Measurements from ENCODE around the gene RLIM.
A peak's percentile ranks its signal among the peaks of the same experiment; 100 is the strongest.
"Not testable (repeated sequence)": the region's sequence is repeated elsewhere in the genome, so short reads cannot be mapped to it uniquely, and the experiment has no call there.

RLIM gene

GRCh38 chrX:74614093-74614909 is at the start of gene RLIM:
Gene RLIM, minus strand, starts transcription at chrX:74614624. Its CDS starts 18,647 bp downstream, at chrX:74595977.
- DNase-seq (ENCODE audit: low spot score) = peak; percentile 90

- DNase-seq (ENCODE audit: low spot score) = no peak
Measured at GRCh38 chrX:74656079-74656745, 41.8 kb upstream of the RLIM start.

GRCh38 chrX:74654953-74655352 is 40.5 kb upstream of the RLIM start:
- not testable (repeated sequence) for DNase-seq (ENCODE audit: low spot score)

GRCh38 chrX:74636749-74637314 is 22.4 kb upstream of the RLIM start:
- no peak for DNase-seq (ENCODE audit: low spot score)

- DNase-seq (ENCODE audit: low spot score) = no peak
Measured at GRCh38 chrX:74613370-74614092, 893 bp downstream of the RLIM start.

GRCh38 chrX:74606799-74607198 is 7.6 kb downstream of the RLIM start:
- DNase-seq (ENCODE audit: low spot score) = no peak

- DNase-seq (ENCODE audit: low spot score) = no peak
Measured at GRCh38 chrX:74606342-74606741, 8.1 kb downstream of the RLIM start.

- no peak for DNase-seq (ENCODE audit: low spot score)
Measured at GRCh38 chrX:74603040-74603439, 11.4 kb downstream of the RLIM start.

- no peak for DNase-seq (ENCODE audit: low spot score)
Measured at GRCh38 chrX:74602142-74602541, 12.3 kb downstream of the RLIM start.

GRCh38 chrX:74593593-74593992 is 20.8 kb downstream of the RLIM start:
- DNase-seq (ENCODE audit: low spot score) = no peak

- no peak for DNase-seq (ENCODE audit: low spot score)
Measured at GRCh38 chrX:74585766-74586165, 28.7 kb downstream of the RLIM start.

- DNase-seq (ENCODE audit: low spot score) = no peak
Measured at GRCh38 chrX:74579597-74580198, 34.7 kb downstream of the RLIM start.

- DNase-seq (ENCODE audit: low spot score) = no peak
Measured at GRCh38 chrX:74578137-74578536, 36.3 kb downstream of the RLIM start.

- DNase-seq (ENCODE audit: low spot score) = no peak
Measured at GRCh38 chrX:74557378-74557777, 57.0 kb downstream of the RLIM start.

- no peak for DNase-seq (ENCODE audit: low spot score)
Measured at GRCh38 chrX:74551934-74552333, 62.5 kb downstream of the RLIM start.

- DNase-seq (ENCODE audit: low spot score) = peak; percentile 87
Measured at GRCh38 chrX:74550295-74550802, 64.1 kb downstream of the RLIM start.

- DNase-seq (ENCODE audit: low spot score) = no peak
Measured at GRCh38 chrX:74546984-74547383, 67.4 kb downstream of the RLIM start.

GRCh38 chrX:74545880-74546523 is 68.4 kb downstream of the RLIM start:
- DNase-seq (ENCODE audit: low spot score) = no peak

GRCh38 chrX:74540635-74541249 is 73.7 kb downstream of the RLIM start:
- no peak for DNase-seq (ENCODE audit: low spot score)

- no peak for DNase-seq (ENCODE audit: low spot score)
Measured at GRCh38 chrX:74536832-74537371, 77.5 kb downstream of the RLIM start.
